GM23338 (cell line): Measurements from ENCODE around the gene CNNM1. TPM values are rescaled to one million over a fixed set of nuclear protein-coding genes. Genes with fewer than 3 reads are reported as not detected.

Experiments
- ATAC-seq: fragments of 200-7000 bp; cut with Tn5 transposase; 3 replicates; pipeline ENCODE4 v1.9.1; 2020
- DNase-seq: peaks from one replicate; pipeline ENCODE4 v3.0.0-alpha.2; 2015; ENCODE audit warnings: low spot score
- H2AFZ ChIP-seq: fragments of 200-600 bp; sonication (generic); 2 replicates; pipeline ENCODE4 v1.8.0; 2016; ENCODE audit warnings: antibody characterized with exemption, mild to moderate bottlenecking, moderate library complexity
- H3F3A ChIP-seq: fragments of 200-600 bp; sonication (generic); replicated peaks from 2 replicates; pipeline ENCODE4 v1.8.0; 2017; ENCODE audit warnings: antibody characterized with exemption, mixed run types, low read depth
- H3K27ac ChIP-seq: fragments of 200-600 bp; sonication (generic); 2 replicates; pipeline ENCODE4 v1.6.1; 2016; ENCODE audit warnings: low read depth
- H3K27me3 ChIP-seq: fragments of 200-600 bp; sonication (generic); 2 replicates; pipeline ENCODE4 v1.8.0; 2016; ENCODE audit warnings: mild to moderate bottlenecking, mixed run types, moderate library complexity; ENCODE audit not compliant: insufficient read depth
- H3K36me3 ChIP-seq: fragments of 200-600 bp; sonication (generic); 2 replicates; pipeline ENCODE4 v1.8.0; 2016; ENCODE audit warnings: mild to moderate bottlenecking; ENCODE audit not compliant: insufficient read depth
- H3K4me1 ChIP-seq: fragments of 200-600 bp; sonication (generic); 2 replicates; pipeline ENCODE4 v1.8.0; 2016; ENCODE audit warnings: mild to moderate bottlenecking, moderate library complexity; ENCODE audit not compliant: insufficient read depth
- H3K4me2 ChIP-seq: fragments of 200-600 bp; sonication (generic); 2 replicates; pipeline ENCODE4 v1.7.1; 2017; ENCODE audit warnings: mixed run types
- H3K4me3 ChIP-seq: fragments of 200-600 bp; sonication (generic); 2 replicates; pipeline ENCODE4 v1.6.1; 2016; ENCODE audit warnings: mixed run types
- H3K79me2 ChIP-seq: fragments of 200-600 bp; sonication (generic); replicated peaks from 2 replicates; pipeline ENCODE4 v1.8.0; 2017; ENCODE audit warnings: mild to moderate bottlenecking; ENCODE audit not compliant: insufficient read depth
- H3K9me2 ChIP-seq: fragments of 200-600 bp; sonication (generic); 2 replicates; pipeline ENCODE4 v1.8.0; 2017; ENCODE audit not compliant: insufficient read depth
- H4K20me1 ChIP-seq: fragments of 200-600 bp; sonication (generic); replicated peaks from 2 replicates; pipeline ENCODE4 v1.8.0; 2017; ENCODE audit warnings: mild to moderate bottlenecking; ENCODE audit not compliant: insufficient read depth
- H3K27ac Mint-ChIP-seq: 2 replicates; pipeline ENCODE4 v1.8.0; 2020; ENCODE audit warnings: inconsistent platforms, mild to moderate bottlenecking, moderate library complexity, mixed read lengths
- H3K27me3 Mint-ChIP-seq: 3 replicates; pipeline ENCODE4 v1.8.0; 2022; ENCODE audit warnings: low read depth, mild to moderate bottlenecking, moderate library complexity, mixed read lengths, inconsistent platforms; ENCODE audit not compliant: insufficient read depth, poor library complexity
- H3K36me3 Mint-ChIP-seq: 3 replicates; pipeline ENCODE4 v1.8.0; 2021; ENCODE audit warnings: low read depth, mild to moderate bottlenecking, inconsistent platforms, moderate library complexity, mixed read lengths
- H3K4me1 Mint-ChIP-seq: 3 replicates; pipeline ENCODE4 v1.8.0; 2020; ENCODE audit warnings: mild to moderate bottlenecking, inconsistent platforms, mixed read lengths
- H3K4me3 Mint-ChIP-seq: 3 replicates; pipeline ENCODE4 v1.8.0; 2021; ENCODE audit warnings: moderate library complexity, mild to moderate bottlenecking, inconsistent platforms, mixed read lengths
- H3K9me3 Mint-ChIP-seq: 3 replicates; pipeline ENCODE4 v1.8.0; 2020; ENCODE audit warnings: moderate library complexity, mild to moderate bottlenecking, inconsistent platforms, mixed read lengths
- CREB1 ChIP-seq: fragments of 250-450 bp; sonication (Bioruptor Pico); IDR thresholded peaks from 2 replicates; pipeline ENCODE4 v1.5.0; 2020; ENCODE audit warnings: low read depth, mild to moderate bottlenecking, moderate library complexity
- EZH2 ChIP-seq: fragments of 200-600 bp; sonication (generic); IDR thresholded peaks from one replicate; pipeline ENCODE4 v1.8.0; 2017; ENCODE audit warnings: antibody characterized with exemption, mild to moderate bottlenecking, low read depth; ENCODE audit not compliant: unreplicated experiment
- NANOG ChIP-seq: IDR thresholded peaks from 2 replicates; pipeline ENCODE4 v1.6.1; 2016; ENCODE audit warnings: antibody characterized with exemption, borderline replicate concordance
- POLR2AphosphoS5 ChIP-seq: IDR thresholded peaks from 2 replicates; pipeline ENCODE4 v1.6.1; 2016; ENCODE audit warnings: antibody characterized with exemption, low read depth
- STAT1 ChIP-seq: IDR thresholded peaks from one replicate; pipeline ENCODE4 v1.6.1; 2016; ENCODE audit warnings: antibody characterized with exemption; ENCODE audit not compliant: unreplicated experiment
- polyA plus RNA-seq: library from polyadenylated mRNA; unstranded; fragments of >200 nt; fragmentation: Nextera tagmentation; extraction: Ambion mirVana; gene quantifications from 2 replicates; pipeline ENCODE4 v1.2.1, GENCODE V29; 2016
- total RNA-seq: library from RNA; depleted of rRNA; stranded (reverse); fragments of >200 nt; shearing (Covaris generic); gene quantifications from 2 replicates; pipeline ENCODE4 v1.2.3, GENCODE V29; 2014
- TF ChIP-seq, protein P1 (sequence below), 2 experiments: fragments of 200-600 bp in 1 of 2; sonication (generic) in 1 of 2; conservative IDR thresholded peaks; 2 replicates each; pipeline versions ENCODE4 v1.5.1 to v1.6.1; 2016 to 2017; ENCODE audit warnings: antibody characterized with exemption in 2 of 2, low read depth in 2 of 2, mild to moderate bottlenecking in 2 of 2, moderate library complexity in 1 of 2

The CNNM1 gene
- total and polyA plus RNA-seq, 2 experiments from 2014 or later: 0.52 to 0.90 TPM

DNA sequence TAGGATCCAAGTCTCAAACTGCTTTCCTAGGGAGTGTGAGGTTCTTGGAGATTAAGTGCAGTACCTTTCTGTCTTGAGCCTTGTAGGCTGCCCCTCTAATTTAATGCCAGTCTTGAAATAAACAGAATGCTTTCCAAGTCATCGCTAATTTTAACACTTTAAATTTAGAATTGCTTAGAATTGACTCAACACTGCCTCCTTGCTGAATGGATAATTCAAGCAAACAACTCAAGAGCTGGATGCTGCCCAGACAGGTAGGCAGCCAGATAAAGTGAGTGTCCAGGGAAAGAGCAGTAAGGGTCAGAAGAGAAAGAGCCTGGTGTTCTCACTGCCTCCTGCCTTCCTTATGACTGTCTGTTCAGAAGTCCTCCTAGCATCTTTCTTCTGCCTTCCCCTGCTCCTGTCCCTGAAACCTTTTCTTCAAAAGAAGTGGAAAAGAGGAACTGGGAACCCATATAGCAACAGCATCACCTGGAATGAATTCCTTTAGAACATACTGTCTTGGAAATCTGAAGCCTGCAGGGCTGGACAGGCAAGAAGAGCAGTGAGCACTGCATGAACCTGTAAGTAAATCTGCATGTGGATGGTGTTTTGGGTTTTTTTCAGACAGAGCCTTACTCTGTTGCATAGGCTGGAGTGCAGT is 104.3 kb downstream of the CNNM1 start:
- no peak overlapping the region for H3K27ac Mint-ChIP-seq
- no peak overlapping the region for H2AFZ ChIP-seq
- H3K27me3 ChIP-seq: no peaks in the 10 kb centered on the region
- H3K27me3 Mint-ChIP-seq: peaks cover 12% of the 10 kb centered on the region
- no peak overlapping the region for H3K4me3 ChIP-seq
- H3K9me3 Mint-ChIP-seq: no peaks in the 10 kb centered on the region; the same call in 2 of the 3 replicates
- H3K4me3 Mint-ChIP-seq: no peak overlapping the region
- no peaks in the 10 kb centered on the region for H3K36me3 ChIP-seq
- no peak overlapping the region for H3K27ac ChIP-seq
- ATAC-seq (no peak), DNase-seq (peak; percentile 38)
- peaks cover 6% of the 10 kb centered on the region; the same call in 1 of the 2 replicates for H3K4me1 ChIP-seq
- TF ChIP-seq, protein P1, sequence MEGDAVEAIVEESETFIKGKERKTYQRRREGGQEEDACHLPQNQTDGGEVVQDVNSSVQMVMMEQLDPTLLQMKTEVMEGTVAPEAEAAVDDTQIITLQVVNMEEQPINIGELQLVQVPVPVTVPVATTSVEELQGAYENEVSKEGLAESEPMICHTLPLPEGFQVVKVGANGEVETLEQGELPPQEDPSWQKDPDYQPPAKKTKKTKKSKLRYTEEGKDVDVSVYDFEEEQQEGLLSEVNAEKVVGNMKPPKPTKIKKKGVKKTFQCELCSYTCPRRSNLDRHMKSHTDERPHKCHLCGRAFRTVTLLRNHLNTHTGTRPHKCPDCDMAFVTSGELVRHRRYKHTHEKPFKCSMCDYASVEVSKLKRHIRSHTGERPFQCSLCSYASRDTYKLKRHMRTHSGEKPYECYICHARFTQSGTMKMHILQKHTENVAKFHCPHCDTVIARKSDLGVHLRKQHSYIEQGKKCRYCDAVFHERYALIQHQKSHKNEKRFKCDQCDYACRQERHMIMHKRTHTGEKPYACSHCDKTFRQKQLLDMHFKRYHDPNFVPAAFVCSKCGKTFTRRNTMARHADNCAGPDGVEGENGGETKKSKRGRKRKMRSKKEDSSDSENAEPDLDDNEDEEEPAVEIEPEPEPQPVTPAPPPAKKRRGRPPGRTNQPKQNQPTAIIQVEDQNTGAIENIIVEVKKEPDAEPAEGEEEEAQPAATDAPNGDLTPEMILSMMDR (conservative IDR thresholded peaks at IDR 0.05; ENCODE audit: low read depth in 2 of 2): peak; percentile 46 to 52
- no peak for TF ChIP-seq NANOG
- peaks cover 4% of the 10 kb centered on the region; the same call in 1 of the 2 replicates for H4K20me1 ChIP-seq
- no peak overlapping the region for H3K4me2 ChIP-seq
- H3K36me3 Mint-ChIP-seq: no peaks in the 10 kb centered on the region; the same call in 1 of the 3 replicates
- H3K4me1 Mint-ChIP-seq: peaks cover 15% of the 10 kb centered on the region
- no peaks in the 10 kb centered on the region for H3K9me2 ChIP-seq
- no peaks in the 10 kb centered on the region for H3F3A ChIP-seq
- peaks cover 27% of the 10 kb centered on the region for H3K79me2 ChIP-seq

DNA sequence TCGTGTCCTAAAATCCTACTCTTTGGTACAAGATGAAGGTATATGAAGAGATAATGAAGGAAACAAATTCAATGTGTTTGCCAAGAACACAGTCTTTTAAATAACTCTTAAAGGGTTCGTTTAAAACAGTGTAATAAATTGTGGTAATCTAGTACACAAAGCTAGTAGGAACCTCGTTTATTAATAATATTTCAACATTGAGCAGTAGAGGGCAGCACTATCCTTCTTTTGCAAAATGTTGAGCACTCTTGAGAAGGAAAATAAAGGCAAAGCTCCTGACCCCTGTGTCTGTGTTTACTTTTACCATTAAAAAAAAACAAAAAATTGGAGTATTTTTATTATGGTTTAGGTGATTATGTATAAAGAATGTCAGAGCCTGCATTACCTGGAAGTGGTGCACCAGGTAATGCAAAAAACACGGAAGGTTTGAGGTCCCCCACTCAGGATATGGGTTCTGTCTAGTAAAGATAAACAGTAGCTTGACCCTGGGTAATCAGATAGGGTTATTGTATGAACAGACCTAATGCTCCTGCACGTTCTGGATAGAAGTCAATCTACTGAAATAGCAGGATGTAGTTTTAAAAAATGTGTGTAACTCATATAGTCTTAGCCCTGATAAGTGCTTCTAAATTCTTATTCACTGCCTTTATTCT is 107.0 kb downstream of the CNNM1 start:
- ATAC-seq (no peak), DNase-seq (peak; percentile 65)
- no peaks in the 10 kb centered on the region; the same call in 1 of the 2 replicates for H4K20me1 ChIP-seq
- Mint-ChIP-seq H3K9me3 (no peaks in the 10 kb centered on the region), H3K36me3 (no peaks in the 10 kb centered on the region; the same call in 2 of the 3 replicates), H3K27me3 (peaks cover 6% of the 10 kb centered on the region), H3K27ac (no peak overlapping the region), H3K4me3 (no peak overlapping the region), H3K4me1 (peaks cover 3% of the 10 kb centered on the region)
- TF ChIP-seq STAT1 (no peak), POLR2AphosphoS5 (no peak), EZH2 (no peak), CREB1 (CRISPR knock-in tag) (no peak)
- TF ChIP-seq, protein P1 (conservative IDR thresholded peaks at IDR 0.05; ENCODE audit: low read depth in 2 of 2): peak; percentile 61 to 82
- H2AFZ ChIP-seq: no peak overlapping the region
- peaks cover 9% of the 10 kb centered on the region; the same call in 1 of the 2 replicates for H3K79me2 ChIP-seq
- H3K4me2 ChIP-seq: no peak overlapping the region
- no peaks in the 10 kb centered on the region for H3K4me1 ChIP-seq
- no peak overlapping the region for H3K27ac ChIP-seq
- no peak overlapping the region for H3K4me3 ChIP-seq
- 0 out of 2 replicates have a peak, but pooled peaks cover 2% of the 10 kb centered on the region for H3K9me2 ChIP-seq
- no peaks in the 10 kb centered on the region for H3K27me3 ChIP-seq
- no peaks in the 10 kb centered on the region for H3K36me3 ChIP-seq
- H3F3A ChIP-seq: no peaks in the 10 kb centered on the region
